Esophagus muscularis mucosa (tissue), 4 donors: ENCODE results near the gene TTC7B. TPM values are rescaled to one million over a fixed set of nuclear protein-coding genes. Genes with fewer than 3 reads are reported as not detected.

Experiments
- DNase-seq: peaks from one replicate; pipeline ENCODE4 v3.0.0-alpha.2; 2017; ENCODE audit errors: extremely low spot score
- H3K27ac ChIP-seq, 4 donors: fragments of 200-600 bp; sonication (generic); replicated peaks in 1 of 4; 1 replicate in 3 of 4; 2 replicates in 1 of 4; pipeline ENCODE4 v1.5.1; 2016 to 2019; ENCODE audit warnings: mild to moderate bottlenecking in 1 of 4
- H3K27me3 ChIP-seq, 4 donors: fragments of 200-600 bp; sonication (generic); one replicate each; pipeline versions ENCODE4 v1.5.1 to v1.6.0; 2016 to 2019
- H3K36me3 ChIP-seq, 4 donors: fragments of 200-600 bp; sonication (generic); one replicate each; pipeline ENCODE4 v1.5.1; 2016 to 2019
- H3K4me1 ChIP-seq, 4 donors: fragments of 200-600 bp; sonication (generic); one replicate each; pipeline ENCODE4 v1.5.1; 2016 to 2019
- H3K4me3 ChIP-seq, 4 donors: fragments of 200-600 bp; sonication (generic); 1 replicate in 2 of 4; 2 replicates in 2 of 4; pipeline ENCODE4 v1.5.1; 2016 to 2019; ENCODE audit warnings: mild to moderate bottlenecking in 4 of 4, moderate library complexity in 1 of 4
- H3K9me3 ChIP-seq, 4 donors: fragments of 200-600 bp; sonication (generic); 1 replicate in 3 of 4; 2 replicates in 1 of 4; pipeline ENCODE4 v1.5.1; 2016 to 2019
- EP300 ChIP-seq: sonication (generic); formaldehyde crosslinking; IDR thresholded peaks from one replicate; pipeline ENCODE4 v1.6.1; 2017; ENCODE audit warnings: antibody characterized with exemption
- POLR2A ChIP-seq: fragments of 450-650 bp; IDR thresholded peaks from one replicate; pipeline ENCODE4 v1.6.1; 2017; ENCODE audit warnings: antibody characterized with exemption, moderate library complexity, mild to moderate bottlenecking, low read depth
- POLR2AphosphoS5 ChIP-seq, 2 donors: sonication (generic); formaldehyde crosslinking; IDR thresholded peaks; one replicate each; pipeline ENCODE4 v1.6.1; 2017; ENCODE audit warnings: antibody characterized with exemption in 2 of 2
- WGBS: methylation state at CpG from one replicate; pipeline ENCODE4 v1.1.5; 2018; 5-methylcytosine and 5-hydroxymethylcytosine counted together
- intact Hi-C: fragments of 100-400 bp; cut with DNase I; formaldehyde crosslinking; loops from one replicate; pipeline ENCODE4 v1.15.1; 2023
- total RNA-seq, 4 donors: library from RNA; depleted of rRNA; stranded (reverse); fragments of >200 nt; gene quantifications; one replicate each; pipeline versions ENCODE4 v1.1.0 to v1.2.1, GENCODE V29; 2016
- TF ChIP-seq, protein P1 (sequence below), 3 experiments: fragments of 200-600 bp in 2 of 3; fragments of 450-650 bp in 1 of 3; sonication (generic) in 2 of 3; IDR thresholded peaks; one replicate each; pipeline ENCODE4 v1.5.1; 2017 to 2019; ENCODE audit warnings: antibody characterized with exemption in 3 of 3, mild to moderate bottlenecking in 2 of 3, moderate library complexity in 1 of 3

The TTC7B gene
- total RNA-seq, 4 donors from 2014 or later = 54.4 to 148 (median 113) TPM

GRCh38 chr14:90664911-90665310 lies 151.3 kb downstream of the TTC7B start:
- Histone ChIP-seq H3K27ac (no peak overlapping the region), H3K4me1 (peaks cover 21 to 35% (median 29%) of the 10 kb centered on the region in 4 donors), H3K27me3 (no peaks in the 10 kb centered on the region), H3K9me3 (no peaks in the 10 kb centered on the region), H3K4me3 (no peak overlapping the region), H3K36me3 (peaks cover 0 to 1% (median 0%) of the 10 kb centered on the region in 4 donors)
- DNase-seq = no peak
- TF ChIP-seq EP300 (no peak), POLR2A (no peak), POLR2AphosphoS5 (IDR thresholded peaks at IDR 0.05) (no peak)
- TF ChIP-seq, protein P1, sequence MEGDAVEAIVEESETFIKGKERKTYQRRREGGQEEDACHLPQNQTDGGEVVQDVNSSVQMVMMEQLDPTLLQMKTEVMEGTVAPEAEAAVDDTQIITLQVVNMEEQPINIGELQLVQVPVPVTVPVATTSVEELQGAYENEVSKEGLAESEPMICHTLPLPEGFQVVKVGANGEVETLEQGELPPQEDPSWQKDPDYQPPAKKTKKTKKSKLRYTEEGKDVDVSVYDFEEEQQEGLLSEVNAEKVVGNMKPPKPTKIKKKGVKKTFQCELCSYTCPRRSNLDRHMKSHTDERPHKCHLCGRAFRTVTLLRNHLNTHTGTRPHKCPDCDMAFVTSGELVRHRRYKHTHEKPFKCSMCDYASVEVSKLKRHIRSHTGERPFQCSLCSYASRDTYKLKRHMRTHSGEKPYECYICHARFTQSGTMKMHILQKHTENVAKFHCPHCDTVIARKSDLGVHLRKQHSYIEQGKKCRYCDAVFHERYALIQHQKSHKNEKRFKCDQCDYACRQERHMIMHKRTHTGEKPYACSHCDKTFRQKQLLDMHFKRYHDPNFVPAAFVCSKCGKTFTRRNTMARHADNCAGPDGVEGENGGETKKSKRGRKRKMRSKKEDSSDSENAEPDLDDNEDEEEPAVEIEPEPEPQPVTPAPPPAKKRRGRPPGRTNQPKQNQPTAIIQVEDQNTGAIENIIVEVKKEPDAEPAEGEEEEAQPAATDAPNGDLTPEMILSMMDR (IDR thresholded peaks at IDR 0.05) = no peak
- 90% methylated on average over 1 of the region's 1 CpG for WGBS
- intact Hi-C loops = no loop called here

DNA sequence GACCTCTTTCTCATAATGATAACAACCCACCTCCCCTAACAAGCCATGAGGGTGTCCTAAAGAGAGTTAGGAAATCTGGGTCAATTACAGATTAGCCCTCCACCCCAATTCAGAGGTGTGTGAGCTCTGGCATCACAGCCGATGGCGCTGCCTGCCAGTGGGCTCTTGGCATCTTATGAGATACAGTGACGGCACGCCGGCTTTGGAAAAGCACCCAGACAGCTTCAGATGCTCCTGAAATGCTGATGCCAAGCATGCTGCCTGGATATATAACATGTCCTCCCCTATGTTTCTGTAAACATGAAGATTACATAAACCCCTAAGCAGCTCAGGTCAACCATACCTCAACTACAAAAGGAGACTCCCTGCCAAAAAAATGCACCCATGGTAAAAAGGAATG lies 152.6 kb downstream of the TTC7B start:
- intact Hi-C loops = no loop called here
- H3K27ac ChIP-seq = peak overlapping the region in 1 of 4 donors; percentile 28
- WGBS = 89% methylated on average over 3 of the region's 5 CpGs

GRCh38 chr14:90663140-90663539 lies 153.1 kb downstream of the TTC7B start:
- WGBS = 84% methylated on average over 5 of the region's 5 CpGs
- H3K4me1 ChIP-seq = peaks cover 21 to 35% (median 29%) of the 10 kb centered on the region in 4 donors
- TF ChIP-seq POLR2AphosphoS5 (IDR thresholded peaks at IDR 0.05) (no peak), EP300 (no peak), POLR2A (no peak)
- TF ChIP-seq, protein P1 (IDR thresholded peaks at IDR 0.05) = no peak

More for the DNA sequence above, 152.6 kb downstream of the TTC7B start:
- H3K27me3 ChIP-seq = no peaks in the 10 kb centered on the region
- TF ChIP-seq POLR2A (no peak), POLR2AphosphoS5 (IDR thresholded peaks at IDR 0.05) (no peak), EP300 (no peak)
- TF ChIP-seq, protein P1 (IDR thresholded peaks at IDR 0.05) = no peak
- peaks cover 0 to 11% (median 2%) of the 10 kb centered on the region in 4 donors for H3K36me3 ChIP-seq
- H3K4me1 ChIP-seq = peaks cover 21 to 35% (median 29%) of the 10 kb centered on the region in 4 donors
- H3K9me3 ChIP-seq = no peaks in the 10 kb centered on the region
- DNase-seq = no peak
- no peak overlapping the region for H3K4me3 ChIP-seq

GRCh38 chr14:90661866-90662265 lies 154.4 kb downstream of the TTC7B start:
- DNase-seq = no peak
- Histone ChIP-seq H3K9me3 (no peaks in the 10 kb centered on the region), H3K27ac (peak overlapping the region in 3 of 4 donors; percentile 29 to 51 (median 32)), H3K4me1 (peaks cover 25 to 44% (median 34%) of the 10 kb centered on the region in 4 donors), H3K27me3 (no peaks in the 10 kb centered on the region), H3K36me3 (peaks cover 0 to 28% (median 7%) of the 10 kb centered on the region in 4 donors), H3K4me3 (no peak overlapping the region)
- TF ChIP-seq EP300 (no peak), POLR2A (no peak), POLR2AphosphoS5 (IDR thresholded peaks at IDR 0.05) (no peak)
- TF ChIP-seq, protein P1 (IDR thresholded peaks at IDR 0.05) = no peak
- WGBS = 81% methylated on average over 7 of the region's 7 CpGs
- intact Hi-C loops = no loop called here

More at GRCh38 chr14:90663140-90663539, 153.1 kb downstream of the TTC7B start:
- no peak for DNase-seq
- Histone ChIP-seq H3K27me3 (no peaks in the 10 kb centered on the region), H3K36me3 (peaks cover 0 to 16% (median 2%) of the 10 kb centered on the region in 4 donors), H3K4me3 (no peak overlapping the region), H3K27ac (peak overlapping the region in 1 of 4 donors; percentile 28), H3K9me3 (no peaks in the 10 kb centered on the region)
- intact Hi-C loops = no loop called here
